Endothelial cell (in vitro differentiated cells): Measurements from ENCODE around the gene KCNJ18. TPM values are rescaled to one million over a fixed set of nuclear protein-coding genes. Genes with fewer than 3 reads are reported as not detected.
"Not testable (repeated sequence)": the region's sequence is repeated elsewhere in the genome, so short reads cannot be mapped to it uniquely, and the experiment has no call there.

Experiments
- DNase-seq: peaks from one replicate; pipeline ENCODE4 v3.0.0; 2021; ENCODE audit warnings: low spot score
- H3K27ac Mint-ChIP-seq: one replicate; pipeline ENCODE4 v1.8.0; 2021; ENCODE audit warnings: mixed read lengths, inconsistent platforms; ENCODE audit not compliant: unreplicated experiment
- H3K27me3 Mint-ChIP-seq: one replicate; pipeline ENCODE4 v1.8.0; 2021; ENCODE audit warnings: mild to moderate bottlenecking, moderate library complexity, mixed read lengths, inconsistent platforms; ENCODE audit not compliant: unreplicated experiment
- H3K36me3 Mint-ChIP-seq: one replicate; pipeline ENCODE4 v1.8.0; 2021; ENCODE audit warnings: mild to moderate bottlenecking, low read depth, mixed read lengths, inconsistent platforms; ENCODE audit not compliant: unreplicated experiment
- H3K4me1 Mint-ChIP-seq: one replicate; pipeline ENCODE4 v1.8.0; 2021; ENCODE audit warnings: mild to moderate bottlenecking, mixed read lengths, inconsistent platforms; ENCODE audit not compliant: unreplicated experiment
- H3K4me3 Mint-ChIP-seq: one replicate; pipeline ENCODE4 v1.8.0; 2021; ENCODE audit warnings: mild to moderate bottlenecking, mixed read lengths, inconsistent platforms; ENCODE audit not compliant: unreplicated experiment
- H3K9me3 Mint-ChIP-seq: one replicate; pipeline ENCODE4 v1.8.0; 2021; ENCODE audit warnings: mixed read lengths, inconsistent platforms; ENCODE audit not compliant: unreplicated experiment
- CTCF ChIP-seq: fragments of 200-600 bp; sonication (generic); IDR thresholded peaks from one replicate; pipeline ENCODE4 v1.5.0; 2021; ENCODE audit warnings: antibody characterized with exemption; ENCODE audit not compliant: unreplicated experiment
- total RNA-seq: library from RNA; stranded (reverse); fragmentation: NEBNext Ultra II Directional; extraction: Animal tissue kit (Norgen Biotek cat#: 25700); gene quantifications from one replicate; pipeline ENCODE4 v1.2.1, GENCODE V29; 2021; ENCODE audit not compliant: unreplicated experiment

The KCNJ18 gene
- total RNA-seq, 1 donor from 2014 or later = not detected

GRCh38 chr17:21674242-21674731 is 18.0 kb upstream of the KCNJ18 start:
- peaks cover 40% of the 10 kb centered on the region for H3K36me3 Mint-ChIP-seq
- TF ChIP-seq CTCF = no peak

GRCh38 chr17:21674891-21675738 is 17.2 kb upstream of the KCNJ18 start:
- H3K9me3 Mint-ChIP-seq = peaks cover 62% of the 10 kb centered on the region
- H3K27ac Mint-ChIP-seq, DNase-seq: not testable (repeated sequence)
- H3K36me3 Mint-ChIP-seq = peaks cover 43% of the 10 kb centered on the region
- peak overlapping the region; percentile 71 for H3K4me3 Mint-ChIP-seq
- peaks cover 14% of the 10 kb centered on the region for H3K4me1 Mint-ChIP-seq
- peaks cover 41% of the 10 kb centered on the region for H3K27me3 Mint-ChIP-seq

More at GRCh38 chr17:21674242-21674731, 18.0 kb upstream of the KCNJ18 start:
- no peak overlapping the region for H3K4me3 Mint-ChIP-seq
- no peak for DNase-seq
- H3K4me1 Mint-ChIP-seq = peaks cover 14% of the 10 kb centered on the region
- H3K27me3 Mint-ChIP-seq = peaks cover 38% of the 10 kb centered on the region
- H3K27ac Mint-ChIP-seq = no peak overlapping the region
- H3K9me3 Mint-ChIP-seq = peaks cover 58% of the 10 kb centered on the region

GRCh38 chr17:21675739-21676130 is 16.6 kb upstream of the KCNJ18 start:
- DNase-seq, H3K27ac Mint-ChIP-seq: not testable (repeated sequence)
- Mint-ChIP-seq H3K4me3 (peak overlapping the region; percentile 71), H3K9me3 (peaks cover 66% of the 10 kb centered on the region), H3K36me3 (peaks cover 43% of the 10 kb centered on the region), H3K27me3 (peaks cover 43% of the 10 kb centered on the region), H3K4me1 (peaks cover 14% of the 10 kb centered on the region)

- DNase-seq = no peak
- Mint-ChIP-seq H3K36me3 (peaks cover 43% of the 10 kb centered on the region), H3K27me3 (peaks cover 39% of the 10 kb centered on the region), H3K27ac (no peak overlapping the region), H3K9me3 (peaks cover 65% of the 10 kb centered on the region), H3K4me1 (peaks cover 14% of the 10 kb centered on the region), H3K4me3 (no peak overlapping the region)
- no peak for TF ChIP-seq CTCF
These were observed 15.8 kb upstream of the KCNJ18 start for GRCh38 chr17:21676281-21677111.

- peaks cover 14% of the 10 kb centered on the region for H3K4me1 Mint-ChIP-seq
- TF ChIP-seq CTCF = no peak
- peaks cover 41% of the 10 kb centered on the region for H3K36me3 Mint-ChIP-seq
- H3K9me3 Mint-ChIP-seq = peaks cover 60% of the 10 kb centered on the region
- H3K27me3 Mint-ChIP-seq = peaks cover 41% of the 10 kb centered on the region
- H3K27ac Mint-ChIP-seq = peak overlapping the region; percentile 45
- no peak for DNase-seq
- H3K4me3 Mint-ChIP-seq = peak overlapping the region; percentile 57
These were observed 15.0 kb upstream of the KCNJ18 start for GRCh38 chr17:21677126-21677910.
